ENCODE measurements around the gene CDCA7L.
"Not testable (repeated sequence)": the region's sequence is repeated elsewhere in the genome, so short reads cannot be mapped to it uniquely, and the experiment has no call there.

CDCA7L gene

GRCh38 chr7:21903020-21903786 lies 42.5 kb downstream of the CDCA7L start:
- DNase-seq (ENCODE audit: low read depth) = no peak

GRCh38 chr7:21902240-21902639 lies 43.5 kb downstream of the CDCA7L start:
- no peak for DNase-seq (ENCODE audit: low read depth)

- no peak for DNase-seq (ENCODE audit: low read depth)
These were observed 47.3 kb downstream of the CDCA7L start for GRCh38 chr7:21898265-21898930.

- no peak for DNase-seq (ENCODE audit: low read depth)
These were observed 52.3 kb downstream of the CDCA7L start for GRCh38 chr7:21893401-21893800.

GRCh38 chr7:21891291-21891690 lies 54.4 kb downstream of the CDCA7L start:
- DNase-seq (ENCODE audit: low read depth) = no peak

- no peak for DNase-seq (ENCODE audit: low read depth)
These were observed 57.9 kb downstream of the CDCA7L start for GRCh38 chr7:21887779-21888178.

GRCh38 chr7:21887353-21887752 lies 58.3 kb downstream of the CDCA7L start:
- no peak for DNase-seq (ENCODE audit: low read depth)

- no peak for DNase-seq (ENCODE audit: low read depth)
These were observed 59.3 kb downstream of the CDCA7L start for GRCh38 chr7:21886396-21886795.

GRCh38 chr7:21884496-21884895 lies 61.2 kb downstream of the CDCA7L start:
- no peak for DNase-seq (ENCODE audit: low read depth)

- DNase-seq (ENCODE audit: low read depth) = not testable (repeated sequence)
These were observed 62.2 kb downstream of the CDCA7L start for GRCh38 chr7:21883501-21883900.

GRCh38 chr7:21883069-21883468 lies 62.6 kb downstream of the CDCA7L start:
- DNase-seq (ENCODE audit: low read depth) = no peak

GRCh38 chr7:21869785-21870402 lies 75.8 kb downstream of the CDCA7L start:
- DNase-seq (ENCODE audit: low read depth) = no peak

GRCh38 chr7:21868576-21868850 lies 77.2 kb downstream of the CDCA7L start:
- DNase-seq (ENCODE audit: low read depth) = no peak

GRCh38 chr7:21867816-21868575 lies 77.7 kb downstream of the CDCA7L start:
- no peak for DNase-seq (ENCODE audit: low read depth)

GRCh38 chr7:21867226-21867625 lies 78.5 kb downstream of the CDCA7L start:
- no peak for DNase-seq (ENCODE audit: low read depth)

- DNase-seq (ENCODE audit: low read depth) = no peak
These were observed 79.0 kb downstream of the CDCA7L start for GRCh38 chr7:21866731-21867130.

GRCh38 chr7:21865631-21866204 lies 80.0 kb downstream of the CDCA7L start:
- not testable (repeated sequence) for DNase-seq (ENCODE audit: low read depth)

- no peak for DNase-seq (ENCODE audit: low read depth)
These were observed 94.1 kb downstream of the CDCA7L start for GRCh38 chr7:21851559-21851967.
